Measurements from ENCODE around the gene ARHGEF40.

The ARHGEF40 gene

DNA sequence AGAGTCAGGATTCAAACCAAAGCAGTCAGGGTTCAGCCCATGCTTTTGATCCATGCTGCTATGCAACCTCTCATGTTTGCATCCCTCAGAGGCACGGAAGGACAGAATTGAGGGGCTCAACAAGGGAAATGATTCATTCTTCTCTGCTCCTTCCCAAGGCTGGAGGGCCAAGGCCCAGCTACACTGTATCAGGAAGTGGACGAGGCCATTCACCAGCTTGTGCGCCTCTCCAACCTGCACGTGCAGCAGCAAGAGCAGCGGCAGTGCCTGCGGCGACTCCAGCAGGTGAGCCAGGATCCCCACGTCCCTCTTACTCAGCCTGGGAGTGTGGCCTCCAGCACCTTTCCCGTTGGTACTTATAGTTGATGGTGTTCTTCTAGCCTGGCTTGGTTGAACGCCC lies 8.6 kb downstream of the ARHGEF40 start:
- in situ Hi-C loops (cut with MboI; ENCODE audit: low sequenced_read_pairs): no loop called here

DNA sequence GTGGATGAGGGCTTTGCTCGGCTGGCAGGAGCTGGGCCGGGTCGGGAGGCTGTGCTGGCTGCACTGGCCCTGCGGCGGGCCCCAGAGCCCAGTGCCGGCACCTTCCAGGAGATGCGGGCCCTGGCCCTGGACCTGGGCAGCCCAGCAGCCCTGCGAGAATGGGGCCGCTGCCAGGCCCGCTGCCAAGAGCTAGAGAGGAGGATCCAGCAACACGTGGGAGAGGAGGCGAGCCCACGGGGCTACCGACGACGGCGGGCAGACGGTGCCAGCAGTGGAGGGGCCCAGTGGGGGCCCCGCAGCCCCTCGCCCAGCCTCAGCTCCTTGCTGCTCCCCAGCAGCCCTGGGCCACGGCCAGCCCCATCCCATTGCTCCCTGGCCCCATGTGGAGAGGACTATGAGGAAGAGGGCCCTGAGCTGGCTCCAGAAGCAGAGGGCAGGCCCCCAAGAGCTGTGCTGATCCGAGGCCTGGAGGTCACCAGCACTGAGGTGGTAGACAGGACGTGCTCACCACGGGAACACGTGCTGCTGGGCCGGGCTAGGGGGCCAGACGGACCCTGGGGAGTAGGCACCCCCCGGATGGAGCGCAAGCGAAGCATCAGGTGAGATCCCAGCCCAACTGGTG lies 11.5 kb downstream of the ARHGEF40 start:
- in situ Hi-C loops (cut with MboI; ENCODE audit: low sequenced_read_pairs): no loop called here

DNA sequence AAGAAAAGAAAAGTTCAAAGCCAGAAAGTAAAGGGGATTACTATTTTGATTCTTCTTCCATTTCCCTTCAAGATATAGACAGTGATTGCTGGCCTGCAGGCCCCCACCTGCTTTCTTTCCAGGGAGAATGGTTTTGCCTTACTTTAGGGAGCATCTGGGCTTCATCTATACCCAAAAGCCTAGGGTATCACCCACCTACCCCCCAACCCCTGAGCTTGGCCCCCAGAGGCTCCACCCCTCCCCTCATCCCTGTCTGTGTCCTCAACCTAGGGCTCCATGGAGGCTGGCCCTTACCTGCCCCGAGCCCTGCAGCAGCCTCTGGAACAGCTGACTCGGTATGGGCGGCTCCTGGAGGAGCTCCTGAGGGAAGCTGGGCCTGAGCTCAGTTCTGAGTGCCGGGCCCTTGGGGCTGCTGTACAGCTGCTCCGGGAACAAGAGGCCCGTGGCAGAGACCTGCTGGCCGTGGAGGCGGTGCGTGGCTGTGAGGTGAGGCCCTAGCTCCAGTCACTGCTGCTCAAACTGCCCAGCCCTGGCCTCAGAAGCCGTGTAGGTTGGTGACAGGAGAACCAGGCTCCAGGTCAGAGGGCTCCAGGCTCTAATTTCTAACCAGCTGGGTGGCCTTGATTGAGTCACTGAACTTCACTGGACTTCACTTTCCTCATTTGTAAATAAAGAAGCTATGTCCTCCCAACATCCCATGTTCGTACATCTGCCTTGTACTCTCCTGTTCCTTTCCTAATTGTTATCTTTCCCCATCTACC lies 13.6 kb downstream of the ARHGEF40 start:
- in situ Hi-C loops (cut with MboI; ENCODE audit: low sequenced_read_pairs): no loop called here

DNA sequence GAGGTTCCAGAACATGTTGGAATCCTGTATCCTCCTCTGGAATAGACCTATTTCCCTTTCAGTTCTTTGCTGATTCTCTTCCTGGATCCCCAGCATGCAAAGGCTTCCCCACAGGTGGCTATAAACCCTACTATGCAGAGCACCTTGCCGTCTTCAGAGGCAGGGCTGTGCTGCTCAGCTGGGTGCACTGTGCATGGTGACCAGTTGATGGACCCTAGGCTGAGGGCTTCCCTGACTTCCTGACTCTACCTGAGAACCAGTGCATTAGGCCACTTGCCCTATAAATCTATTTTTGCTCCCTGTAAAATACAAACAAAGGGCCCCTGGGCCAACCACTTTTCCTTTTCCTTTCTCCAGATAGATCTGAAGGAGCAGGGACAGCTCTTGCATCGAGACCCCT lies 14.3 kb downstream of the ARHGEF40 start:
- in situ Hi-C loops (cut with MboI; ENCODE audit: low sequenced_read_pairs): no loop called here

DNA sequence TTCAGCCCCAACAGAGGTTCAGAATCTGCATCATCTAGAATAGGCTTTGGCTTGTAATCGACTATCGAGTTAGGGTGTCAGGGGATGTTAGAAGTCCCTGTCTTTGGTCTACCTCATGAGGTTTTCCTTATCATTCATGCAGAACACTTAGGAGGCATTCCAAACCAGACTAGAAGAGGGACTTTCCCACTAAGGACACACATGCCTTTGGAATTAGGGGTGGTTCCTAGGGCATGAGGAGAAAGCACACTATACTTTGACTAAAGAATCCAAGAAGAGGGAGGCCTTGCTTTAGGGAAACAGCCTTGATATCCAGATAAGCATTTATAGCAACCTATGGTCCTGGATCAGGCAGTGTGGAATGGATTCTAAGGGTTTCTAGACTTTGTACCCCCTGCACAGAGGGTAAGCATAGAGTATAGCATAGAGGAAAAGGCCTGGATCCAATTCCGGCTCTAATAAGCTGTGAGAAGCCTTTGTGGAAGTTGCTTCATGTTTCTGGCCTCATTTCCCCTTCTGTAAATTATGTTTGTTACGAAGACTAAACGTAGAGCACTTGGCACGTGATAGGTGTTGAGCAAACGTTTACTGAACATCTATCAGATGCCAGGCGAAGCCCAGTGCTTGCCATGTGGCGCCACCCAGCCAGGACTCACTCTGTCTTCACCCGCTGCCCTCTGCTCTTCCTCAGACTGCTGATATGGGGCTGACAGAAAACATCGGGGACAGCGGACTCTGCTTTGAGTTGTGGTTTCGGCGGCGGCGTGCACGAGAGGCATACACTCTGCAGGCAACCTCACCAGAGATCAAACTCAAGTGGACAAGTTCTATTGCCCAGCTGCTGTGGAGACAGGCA lies 15.1 kb downstream of the ARHGEF40 start:
- in situ Hi-C loops (cut with MboI; ENCODE audit: low sequenced_read_pairs): no loop called here

DNA sequence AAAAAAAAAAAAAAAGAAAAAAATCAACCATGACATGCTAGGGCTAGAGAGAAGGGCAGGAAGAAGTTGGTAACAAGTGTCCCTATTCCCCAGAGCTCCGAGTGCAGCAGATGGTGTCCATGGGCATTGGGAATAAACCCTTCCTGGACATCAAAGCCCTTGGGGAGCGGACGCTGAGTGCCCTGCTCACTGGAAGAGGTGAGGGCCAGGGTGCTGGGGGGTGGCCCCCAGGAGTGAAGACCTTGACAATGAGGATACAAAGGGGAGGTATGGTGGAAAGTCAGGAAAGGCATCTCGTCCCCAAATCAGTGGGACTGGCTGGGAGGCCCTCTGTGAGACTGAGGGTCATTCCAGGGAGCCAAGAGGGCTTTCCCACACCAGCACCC lies 16.8 kb downstream of the ARHGEF40 start:
- in situ Hi-C loops (cut with MboI; ENCODE audit: low sequenced_read_pairs): no loop called here

DNA sequence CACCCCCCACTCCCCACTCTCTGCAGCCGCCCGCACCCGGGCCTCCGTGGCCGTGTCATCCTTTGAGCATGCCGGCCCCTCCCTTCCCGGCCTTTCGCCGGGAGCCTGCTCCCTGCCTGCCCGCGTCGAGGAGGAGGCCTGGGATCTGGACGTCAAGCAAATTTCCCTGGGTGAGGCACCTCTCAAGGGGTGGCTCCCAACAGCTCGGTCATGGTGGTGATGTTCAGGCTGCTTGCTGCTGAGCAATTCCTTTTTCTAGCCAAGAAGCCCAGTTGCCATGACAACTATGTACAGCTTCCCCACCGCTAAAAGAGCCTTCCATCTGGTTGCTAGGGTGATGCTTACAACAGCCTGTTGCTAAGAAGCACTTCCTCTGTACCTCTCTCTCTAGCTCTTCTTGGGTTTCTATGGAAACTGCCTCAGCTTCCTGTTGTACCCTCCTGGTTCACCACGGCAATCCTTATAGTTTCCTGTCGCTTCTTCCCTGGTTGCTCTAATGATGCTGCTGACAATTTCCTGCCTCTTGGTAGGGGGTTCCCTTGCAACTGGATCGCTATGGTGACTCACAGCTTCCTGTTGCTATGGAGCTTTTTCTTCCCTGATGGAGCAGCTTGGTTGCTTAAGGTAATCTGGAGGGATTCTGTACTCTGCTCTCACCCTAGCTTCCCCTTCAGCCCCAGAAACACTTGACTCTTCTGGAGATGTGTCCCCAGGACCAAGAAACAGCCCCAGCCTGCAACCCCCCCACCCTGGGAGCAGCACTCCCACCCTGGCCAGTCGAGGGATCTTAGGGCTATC lies 17.4 kb downstream of the ARHGEF40 start:
- in situ Hi-C loops (cut with MboI; ENCODE audit: low sequenced_read_pairs): no loop called here

DNA sequence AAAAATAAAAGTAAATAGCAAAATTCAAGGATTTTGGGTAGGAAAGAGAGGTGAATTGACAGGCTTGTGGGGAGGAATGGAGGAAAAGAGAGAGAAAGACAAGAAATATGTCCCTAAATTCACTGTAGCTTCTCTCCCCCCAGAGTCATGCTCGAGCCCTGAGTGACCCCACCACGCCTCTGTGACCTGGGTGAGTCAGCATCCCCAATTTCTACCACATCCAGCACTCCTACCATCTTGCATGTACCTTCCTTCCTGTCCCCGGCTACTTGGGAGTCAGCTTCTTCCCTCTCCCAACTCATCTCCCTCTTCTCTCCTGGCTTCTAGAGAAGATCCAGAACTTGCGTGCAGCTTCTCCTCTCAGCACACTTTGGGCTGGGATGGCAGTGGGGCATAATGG lies 18.6 kb downstream of the ARHGEF40 start:
- in situ Hi-C loops (cut with MboI; ENCODE audit: low sequenced_read_pairs): no loop called here

DNA sequence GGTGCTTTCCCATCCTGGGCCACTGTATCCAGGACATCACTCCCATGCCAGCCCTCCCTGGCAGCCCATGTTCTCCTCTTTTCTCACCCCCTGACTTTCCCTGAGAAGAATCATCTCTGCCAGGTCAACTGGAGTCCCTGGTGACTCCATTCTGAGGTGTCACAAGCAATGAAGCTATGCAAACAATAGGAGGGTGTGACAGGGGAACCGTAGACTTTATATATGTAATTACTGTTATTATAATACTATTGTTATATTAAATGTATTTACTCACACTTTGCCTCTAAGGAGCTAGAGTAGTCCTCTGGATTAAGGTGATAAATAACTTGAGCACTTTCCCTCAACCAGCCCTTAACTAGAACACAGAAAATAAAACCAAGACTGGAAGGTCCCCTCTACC lies 19.2 kb downstream of the ARHGEF40 start:
- in situ Hi-C loops (cut with MboI; ENCODE audit: low sequenced_read_pairs): no loop called here

DNA sequence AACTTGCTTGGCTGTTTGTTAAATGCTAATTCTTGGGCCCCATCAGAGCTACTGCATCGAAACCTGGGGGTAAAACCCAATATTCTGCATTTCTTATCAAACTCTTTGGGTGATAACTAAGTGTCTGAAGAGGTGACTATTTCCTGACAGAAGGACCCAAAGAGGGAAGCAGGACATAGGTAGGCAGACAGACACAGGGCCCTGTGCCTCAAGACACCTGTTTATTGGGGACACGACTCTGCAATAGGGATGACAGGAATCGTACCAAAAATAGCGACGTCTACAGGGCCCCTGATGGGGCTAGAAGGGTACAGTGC lies 19.7 kb downstream of the ARHGEF40 start:
- in situ Hi-C loops (cut with MboI; ENCODE audit: low sequenced_read_pairs): no loop called here

DNA sequence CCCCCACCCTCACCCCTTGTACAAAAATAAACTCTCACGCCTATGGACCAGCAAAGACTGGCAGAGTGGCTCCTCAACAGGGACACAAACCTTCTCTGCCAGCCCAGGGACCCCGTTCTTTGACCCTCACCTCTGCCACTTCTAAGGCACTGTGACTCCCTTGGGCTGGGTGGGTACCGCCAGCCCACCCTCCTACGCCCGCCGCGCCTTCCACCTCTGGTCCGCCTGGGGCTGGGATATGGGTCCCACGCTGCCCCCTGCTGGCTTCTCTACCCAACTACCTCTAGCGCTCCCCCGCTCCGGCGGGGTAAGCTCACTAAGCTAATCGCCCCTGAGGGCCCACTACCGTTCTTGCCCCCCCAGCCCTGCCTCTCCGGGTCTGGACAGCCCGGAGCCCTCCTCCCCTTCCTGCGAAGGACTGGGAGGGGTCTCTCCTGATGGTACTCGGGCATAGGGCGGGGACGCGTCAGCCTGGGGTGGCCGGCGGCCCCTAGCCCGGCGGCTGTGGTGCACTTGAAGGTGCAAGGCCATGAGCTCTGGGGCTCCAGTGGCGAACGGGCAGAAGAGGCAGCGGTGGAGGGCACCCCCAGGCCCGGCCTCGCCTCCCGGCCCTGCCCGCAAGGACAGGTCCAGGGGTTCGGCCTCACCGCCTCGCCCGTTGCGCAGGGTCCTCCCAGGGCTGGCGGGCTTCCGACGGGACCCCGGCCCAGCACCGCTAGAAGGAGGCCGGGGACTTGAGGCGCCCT lies 20.3 kb downstream of the ARHGEF40 start:
- in situ Hi-C loops (cut with MboI; ENCODE audit: low sequenced_read_pairs): no loop called here

DNA sequence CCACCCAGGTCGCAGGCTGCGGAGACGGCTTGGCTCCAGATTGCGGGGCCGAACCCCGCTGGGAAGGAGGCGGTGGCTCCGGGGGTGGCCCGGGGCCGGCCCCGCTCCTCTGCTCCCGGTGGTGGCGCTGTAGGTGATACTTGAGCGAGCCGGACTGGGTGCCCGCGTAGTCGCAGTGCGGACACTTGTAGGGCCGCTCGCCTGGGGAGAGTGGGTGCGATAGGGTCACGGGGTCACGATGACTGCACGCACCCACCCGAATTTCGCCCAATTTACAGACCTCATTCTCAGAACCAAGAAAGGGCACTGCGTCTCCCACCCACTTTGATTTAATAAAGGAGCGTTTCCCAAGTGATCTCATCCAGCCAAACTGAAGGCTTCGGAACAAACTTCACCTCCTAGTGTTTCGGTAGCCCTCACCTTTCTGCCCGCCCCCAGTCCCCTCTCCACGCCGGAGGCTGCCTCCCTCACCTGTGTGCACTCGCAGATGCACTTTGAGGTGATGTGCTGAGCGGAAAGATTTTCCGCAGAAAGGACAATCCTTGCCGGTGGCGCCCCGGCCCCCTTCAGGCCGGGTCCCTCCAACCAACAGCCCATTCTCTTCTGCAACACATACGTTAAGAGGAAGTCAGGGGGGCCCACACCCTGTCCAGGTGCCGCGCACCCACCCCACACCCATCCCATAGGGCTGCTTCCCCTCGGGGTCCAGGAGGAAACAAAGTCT lies 21.0 kb downstream of the ARHGEF40 start:
- in situ Hi-C loops (cut with MboI; ENCODE audit: low sequenced_read_pairs): no loop called here

DNA sequence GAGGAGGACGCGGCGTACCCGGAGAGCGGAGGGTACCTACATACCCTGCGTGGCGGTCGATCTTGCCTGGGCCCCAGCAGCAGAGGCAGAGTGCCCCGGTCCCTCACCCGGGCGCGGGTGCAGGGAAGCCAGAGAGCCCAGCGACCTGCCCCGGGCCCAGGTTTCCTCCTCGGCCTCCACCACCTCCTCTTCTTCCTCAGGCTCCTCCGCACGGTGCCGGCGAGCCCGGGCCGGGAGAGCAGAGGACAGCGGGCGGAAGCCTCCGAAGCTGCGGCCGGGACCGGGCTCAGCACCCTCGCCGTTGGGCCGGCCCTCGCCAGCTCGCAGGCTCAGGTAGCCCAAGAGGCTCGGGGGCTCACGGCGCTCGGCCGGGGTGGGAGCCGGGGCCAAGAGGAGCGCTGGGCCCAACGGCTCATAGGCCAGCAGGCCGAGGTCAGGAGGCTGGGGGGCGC lies 21.7 kb downstream of the ARHGEF40 start:
- in situ Hi-C loops (cut with MboI; ENCODE audit: low sequenced_read_pairs): no loop called here

DNA sequence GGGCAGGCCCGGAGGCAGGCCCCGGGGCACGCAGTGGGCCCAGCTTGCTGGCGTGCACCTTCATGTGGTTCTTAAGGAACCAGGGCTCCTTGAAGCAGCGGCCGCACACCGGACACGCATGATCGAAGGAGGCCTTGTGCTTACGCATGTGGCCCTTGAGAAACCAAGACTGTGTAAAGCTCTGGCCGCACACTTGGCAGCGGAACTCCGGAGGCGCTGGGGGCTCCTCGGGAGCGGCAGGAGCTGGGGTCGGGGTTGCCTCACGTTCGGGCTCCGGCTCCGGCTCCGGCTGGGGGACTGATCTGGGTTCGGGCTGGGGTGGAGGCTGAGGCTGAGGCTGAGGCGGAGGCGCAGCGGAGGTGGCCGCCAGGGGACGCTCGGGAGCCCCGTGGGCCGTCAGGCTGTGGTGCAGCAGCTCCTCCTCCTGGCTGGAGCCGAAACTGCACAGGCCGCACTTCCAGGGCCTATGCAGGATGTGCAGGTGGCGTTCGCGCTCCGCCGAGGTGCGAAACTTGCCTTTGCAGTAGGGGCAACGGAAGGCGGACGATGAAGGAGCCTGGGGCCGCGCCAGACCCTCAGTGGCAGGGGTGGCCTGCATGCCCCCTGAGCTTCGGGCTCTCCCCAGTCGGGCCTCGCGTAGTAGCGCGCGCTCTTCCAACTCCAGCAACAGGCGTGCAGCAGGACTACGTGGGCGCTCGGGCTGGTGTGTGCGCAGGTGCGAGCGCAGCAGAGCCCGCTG lies 22.3 kb downstream of the ARHGEF40 start:
- in situ Hi-C loops (cut with MboI; ENCODE audit: low sequenced_read_pairs): no loop called here

DNA sequence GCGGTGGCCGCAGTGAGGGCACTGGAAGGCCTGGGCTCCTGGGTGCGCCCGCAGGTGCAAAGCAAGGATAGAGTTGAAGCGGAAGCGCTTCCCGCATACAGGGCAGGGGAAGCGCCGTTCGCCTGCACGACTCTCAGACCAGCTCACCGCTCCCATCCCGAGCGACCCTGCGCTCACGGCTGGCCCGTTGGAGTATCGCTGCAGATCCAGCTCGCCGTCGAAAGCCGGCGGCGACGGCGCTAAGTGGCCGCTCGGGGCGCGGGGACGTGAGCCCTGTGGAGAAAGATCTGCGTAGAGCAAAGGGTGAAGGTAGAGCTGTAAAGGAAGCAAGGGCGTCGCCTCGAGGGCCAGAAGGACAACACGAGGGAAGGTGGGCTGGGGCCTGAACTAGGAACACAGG lies 22.9 kb downstream of the ARHGEF40 start:
- in situ Hi-C loops (cut with MboI; ENCODE audit: low sequenced_read_pairs): no loop called here

DNA sequence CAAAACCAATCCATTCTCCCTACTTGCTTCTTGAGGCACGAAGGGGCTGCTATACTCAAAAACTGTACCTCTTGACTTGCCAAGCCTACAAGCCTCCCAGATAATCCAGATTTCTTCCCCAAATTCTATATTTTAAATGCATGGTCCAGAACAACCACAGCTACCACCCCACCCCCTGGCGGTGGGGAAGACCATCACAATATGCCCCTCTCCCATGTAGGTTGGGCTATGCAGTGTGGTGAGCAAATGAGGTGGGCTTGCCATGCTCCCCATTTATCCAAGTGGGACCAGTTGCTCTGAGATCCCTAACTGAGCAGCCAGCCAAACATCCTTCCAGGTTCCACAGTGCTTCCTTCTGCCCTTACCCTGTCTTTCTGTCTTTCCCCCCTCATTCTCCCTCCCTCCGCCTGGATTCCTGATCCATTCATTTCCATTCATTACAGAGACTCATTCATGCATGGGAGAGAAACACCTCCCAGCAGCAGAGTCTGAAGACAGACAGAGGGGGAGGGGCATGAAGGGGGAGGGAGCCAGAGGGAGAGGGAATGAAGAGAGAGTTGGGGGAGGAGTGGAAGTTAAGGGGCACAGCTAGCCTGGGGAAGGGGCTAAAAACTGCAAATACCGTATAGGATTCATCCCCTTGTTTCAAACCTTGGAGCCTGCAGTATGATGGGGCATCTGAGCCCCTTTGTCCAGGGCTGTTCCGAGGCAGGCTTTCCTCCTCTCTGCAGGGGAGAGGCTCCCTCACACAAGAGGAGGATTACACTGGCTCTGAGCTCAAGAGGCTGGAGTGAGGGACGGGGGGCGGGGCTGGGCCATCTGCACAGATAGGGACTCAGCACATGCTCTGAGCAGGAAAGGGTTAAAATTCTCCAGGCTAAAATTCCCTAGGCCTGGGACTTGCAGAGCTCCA lies 23.9 kb downstream of the ARHGEF40 start:
- in situ Hi-C loops (cut with MboI; ENCODE audit: low sequenced_read_pairs): no loop called here

DNA sequence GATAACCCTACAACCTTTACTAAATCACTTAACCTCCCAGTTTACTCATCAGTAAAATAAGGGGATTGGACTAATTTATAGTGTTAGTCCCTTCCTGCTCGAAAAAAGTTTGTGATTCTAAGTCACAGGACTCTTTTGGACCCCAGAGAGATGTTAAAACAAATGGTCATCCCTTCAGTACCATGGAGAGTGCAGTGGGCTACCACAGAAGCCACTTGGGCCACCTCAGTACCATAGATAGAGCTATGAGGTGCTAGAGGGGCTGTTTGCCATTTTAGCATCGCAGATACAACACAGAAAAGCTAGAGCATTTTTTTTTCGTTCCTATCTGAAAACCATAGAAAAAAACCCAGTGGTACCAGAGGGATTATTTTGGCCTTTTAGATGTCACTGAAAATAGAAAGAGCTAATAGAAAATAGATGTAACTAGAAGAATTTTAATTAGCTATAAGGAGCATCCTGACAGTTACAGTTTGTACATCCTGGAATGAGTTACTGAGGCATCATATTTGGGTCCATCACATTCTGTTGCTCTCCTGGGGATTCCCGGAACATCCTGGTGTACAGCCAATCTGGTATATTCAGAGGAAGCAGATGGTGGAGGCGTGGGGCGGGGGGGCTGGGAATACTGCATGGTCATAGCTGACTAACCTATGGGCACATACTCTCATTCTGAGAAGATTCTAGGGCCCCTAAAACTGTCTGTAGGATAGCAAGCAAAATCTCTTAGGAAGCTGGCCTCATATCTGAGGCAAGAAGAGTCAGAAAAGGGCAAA lies 25.5 kb downstream of the ARHGEF40 start:
- in situ Hi-C loops (cut with MboI; ENCODE audit: low sequenced_read_pairs): no loop called here
